Lower leg skin (tissue), 3 donors: ENCODE results near the gene ABCG1.

Experiments
- POLR2A ChIP-seq, 2 donors: fragments of 450-650 bp; IDR thresholded peaks; one replicate each; pipeline ENCODE4 v1.6.1; 2016 to 2017; ENCODE audit warnings: antibody characterized with exemption in 2 of 2, mild to moderate bottlenecking in 1 of 2, moderate library complexity in 1 of 2
- TF ChIP-seq, protein P1 (sequence below), 3 donors: fragments of 450-650 bp; IDR thresholded peaks; one replicate each; pipeline ENCODE4 v1.5.1; 2016; ENCODE audit warnings: antibody characterized with exemption in 3 of 3, mild to moderate bottlenecking in 3 of 3, moderate library complexity in 2 of 3

- no peak for TF ChIP-seq POLR2A (IDR thresholded peaks at IDR 0.05)
- TF ChIP-seq, protein P1, sequence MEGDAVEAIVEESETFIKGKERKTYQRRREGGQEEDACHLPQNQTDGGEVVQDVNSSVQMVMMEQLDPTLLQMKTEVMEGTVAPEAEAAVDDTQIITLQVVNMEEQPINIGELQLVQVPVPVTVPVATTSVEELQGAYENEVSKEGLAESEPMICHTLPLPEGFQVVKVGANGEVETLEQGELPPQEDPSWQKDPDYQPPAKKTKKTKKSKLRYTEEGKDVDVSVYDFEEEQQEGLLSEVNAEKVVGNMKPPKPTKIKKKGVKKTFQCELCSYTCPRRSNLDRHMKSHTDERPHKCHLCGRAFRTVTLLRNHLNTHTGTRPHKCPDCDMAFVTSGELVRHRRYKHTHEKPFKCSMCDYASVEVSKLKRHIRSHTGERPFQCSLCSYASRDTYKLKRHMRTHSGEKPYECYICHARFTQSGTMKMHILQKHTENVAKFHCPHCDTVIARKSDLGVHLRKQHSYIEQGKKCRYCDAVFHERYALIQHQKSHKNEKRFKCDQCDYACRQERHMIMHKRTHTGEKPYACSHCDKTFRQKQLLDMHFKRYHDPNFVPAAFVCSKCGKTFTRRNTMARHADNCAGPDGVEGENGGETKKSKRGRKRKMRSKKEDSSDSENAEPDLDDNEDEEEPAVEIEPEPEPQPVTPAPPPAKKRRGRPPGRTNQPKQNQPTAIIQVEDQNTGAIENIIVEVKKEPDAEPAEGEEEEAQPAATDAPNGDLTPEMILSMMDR (IDR thresholded peaks at IDR 0.05) = no peak
These were observed 125.1 kb downstream of the ABCG1 start for GRCh38 chr21:42343963-42344510.
